ENCODE data around the gene CD276.

DNA sequence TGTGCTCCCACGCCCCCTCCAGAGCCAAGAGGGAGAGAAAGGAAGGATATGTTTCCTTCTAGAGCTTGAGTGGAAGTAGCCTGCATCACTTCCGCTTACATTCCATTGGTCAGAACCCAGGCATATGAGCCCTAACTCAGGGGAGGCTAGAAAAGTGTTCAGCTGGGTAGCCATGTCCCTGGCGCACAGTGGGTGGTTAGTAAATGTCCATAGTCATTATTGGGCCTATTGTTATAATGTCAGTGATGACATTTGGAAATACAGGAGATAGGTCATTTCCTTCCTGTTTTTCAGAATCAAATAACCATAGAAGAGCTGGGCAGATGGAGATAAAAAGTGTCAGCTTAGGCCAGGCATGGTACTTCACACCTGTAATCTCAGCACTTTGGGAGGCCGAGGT lies 27.3 kb downstream of the CD276 start:
- TF ChIP-seq, protein P1, sequence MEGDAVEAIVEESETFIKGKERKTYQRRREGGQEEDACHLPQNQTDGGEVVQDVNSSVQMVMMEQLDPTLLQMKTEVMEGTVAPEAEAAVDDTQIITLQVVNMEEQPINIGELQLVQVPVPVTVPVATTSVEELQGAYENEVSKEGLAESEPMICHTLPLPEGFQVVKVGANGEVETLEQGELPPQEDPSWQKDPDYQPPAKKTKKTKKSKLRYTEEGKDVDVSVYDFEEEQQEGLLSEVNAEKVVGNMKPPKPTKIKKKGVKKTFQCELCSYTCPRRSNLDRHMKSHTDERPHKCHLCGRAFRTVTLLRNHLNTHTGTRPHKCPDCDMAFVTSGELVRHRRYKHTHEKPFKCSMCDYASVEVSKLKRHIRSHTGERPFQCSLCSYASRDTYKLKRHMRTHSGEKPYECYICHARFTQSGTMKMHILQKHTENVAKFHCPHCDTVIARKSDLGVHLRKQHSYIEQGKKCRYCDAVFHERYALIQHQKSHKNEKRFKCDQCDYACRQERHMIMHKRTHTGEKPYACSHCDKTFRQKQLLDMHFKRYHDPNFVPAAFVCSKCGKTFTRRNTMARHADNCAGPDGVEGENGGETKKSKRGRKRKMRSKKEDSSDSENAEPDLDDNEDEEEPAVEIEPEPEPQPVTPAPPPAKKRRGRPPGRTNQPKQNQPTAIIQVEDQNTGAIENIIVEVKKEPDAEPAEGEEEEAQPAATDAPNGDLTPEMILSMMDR (conservative IDR thresholded peaks at IDR 0.05; ENCODE audit: low read length), result no peak
- TF ChIP-seq EZH2phosphoT487 (IDR thresholded peaks at IDR 0.05; ENCODE audit: borderline replicate concordance, low read depth, low read length), result no peak

Data from OCI-LY7 (cell line).